Fibroblast of gingiva (primary cell): ENCODE results near the gene LRRC4C.
"Not testable (repeated sequence)": the region's sequence is repeated elsewhere in the genome, so short reads cannot be mapped to it uniquely, and the experiment has no call there.

Experiments used
- DNase-seq: peaks from one replicate; pipeline ENCODE4 v3.0.0-alpha.2; 2011; ENCODE audit warnings: low read depth

LRRC4C gene

GRCh38 chr11:40226654-40227053 is 1232.8 kb downstream of the LRRC4C start:
- no peak for DNase-seq

GRCh38 chr11:40223596-40224330 is 1235.7 kb downstream of the LRRC4C start:
- DNase-seq = no peak

DNA sequence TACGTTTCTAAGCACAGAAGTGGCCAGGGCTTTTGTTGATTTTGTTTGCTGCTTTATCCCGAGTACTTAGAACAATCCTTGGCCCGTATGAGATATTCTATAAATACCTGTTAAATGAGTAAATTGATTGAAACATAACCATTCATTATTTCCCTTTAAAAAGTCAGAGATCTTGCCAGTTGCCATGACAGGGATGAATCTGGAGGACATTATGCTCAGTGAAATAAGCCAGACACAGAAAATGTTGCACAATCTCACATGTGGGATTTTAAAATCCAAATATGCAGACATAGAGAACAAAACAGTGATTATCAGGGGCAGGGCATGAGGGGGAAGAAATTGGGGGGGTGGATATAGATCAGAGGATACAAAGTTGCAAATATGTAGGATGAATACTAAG is 1240.1 kb downstream of the LRRC4C start:
- DNase-seq = no peak

DNA sequence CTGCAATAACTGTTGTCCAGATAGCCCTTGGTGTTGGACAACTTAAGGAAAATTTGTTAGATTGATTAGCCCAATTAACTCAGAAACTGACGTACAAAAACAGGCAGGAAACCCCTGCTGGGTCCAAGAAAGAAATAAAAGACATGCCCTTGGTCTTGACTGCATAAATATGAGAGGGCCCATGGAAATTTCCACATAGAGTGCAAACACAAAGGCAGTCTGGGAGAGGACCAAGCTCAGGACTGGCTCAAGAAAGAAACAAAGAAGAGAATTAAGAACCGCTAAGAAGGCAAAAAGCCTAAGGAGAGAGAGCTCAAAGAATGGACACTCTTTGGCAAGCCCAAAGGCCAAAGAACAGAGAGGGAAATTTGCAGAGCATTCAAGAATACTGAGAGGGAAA is 1243.9 kb downstream of the LRRC4C start:
- no peak for DNase-seq

DNA sequence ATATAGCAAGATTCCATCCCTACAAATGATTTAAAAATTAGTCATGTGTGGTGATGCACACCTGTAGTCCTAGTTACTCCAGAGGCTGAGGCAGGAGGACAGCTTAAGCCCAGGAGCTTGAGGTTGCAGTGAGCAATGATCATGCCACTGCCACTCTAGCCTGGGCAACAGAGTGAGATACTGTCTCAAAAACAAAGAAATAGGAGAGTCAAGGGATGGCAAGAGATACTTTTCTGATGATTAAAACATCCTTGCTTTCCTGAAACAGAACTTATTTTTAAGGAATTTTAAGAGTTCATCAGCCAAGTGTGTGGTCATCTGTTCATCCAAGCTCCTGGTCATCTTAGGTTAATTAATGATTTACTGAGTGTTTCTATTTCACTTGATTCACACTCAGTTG is 1252.0 kb downstream of the LRRC4C start:
- DNase-seq = no peak

GRCh38 chr11:40204228-40204627 is 1255.2 kb downstream of the LRRC4C start:
- no peak for DNase-seq

GRCh38 chr11:40203606-40204005 is 1255.8 kb downstream of the LRRC4C start:
- no peak for DNase-seq

DNA sequence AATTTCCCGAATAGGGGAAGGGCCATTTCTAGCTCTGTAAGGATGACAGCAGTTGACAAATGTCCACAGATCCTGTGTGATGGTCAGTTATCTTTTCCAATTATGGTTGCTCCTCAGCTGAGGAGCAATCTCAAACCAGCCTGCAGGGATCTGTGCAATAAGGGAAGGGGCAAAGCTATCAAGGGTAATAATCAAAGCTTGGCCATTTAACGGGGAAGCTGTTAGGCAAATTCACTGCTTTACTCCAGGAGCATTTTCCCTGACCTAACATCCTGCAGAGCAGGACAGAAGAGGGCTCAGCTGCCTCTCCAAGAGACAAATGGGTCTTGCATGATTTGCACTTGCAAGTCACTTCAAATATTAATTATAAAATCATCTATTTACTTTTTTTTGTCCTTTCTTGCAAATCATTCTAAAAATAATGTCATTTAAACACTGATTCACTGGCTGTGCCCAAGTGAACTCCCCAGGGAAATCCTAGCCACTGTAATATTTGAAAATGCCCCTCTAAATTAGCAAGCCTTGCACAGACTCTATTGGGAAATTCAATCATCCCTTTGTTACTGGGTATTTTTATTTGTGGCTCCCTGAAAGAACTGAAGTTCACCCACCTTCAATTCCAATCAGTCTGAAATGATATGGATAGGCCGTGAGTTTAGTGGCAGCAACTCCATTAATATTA is 1256.7 kb downstream of the LRRC4C start:
- DNase-seq = no peak

DNA sequence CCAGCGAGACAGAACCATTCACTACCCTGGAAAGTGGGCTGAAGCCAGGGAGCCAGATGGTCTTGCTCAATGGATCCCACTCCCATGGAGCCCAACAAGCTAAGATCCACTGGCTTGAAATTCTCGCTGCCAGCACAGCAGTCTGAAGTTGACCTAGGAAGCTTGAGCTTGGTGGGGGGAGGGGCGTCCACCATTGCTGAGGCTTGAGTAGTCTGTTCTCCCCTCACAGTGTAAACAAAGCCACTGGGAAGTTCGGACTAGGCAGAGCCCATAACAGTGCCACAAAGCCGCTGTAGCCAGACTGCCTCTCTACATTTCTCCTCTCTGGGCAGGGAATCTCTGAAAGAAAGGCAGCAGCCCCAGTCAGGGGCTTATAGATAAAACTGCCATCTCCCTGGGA is 1266.9 kb downstream of the LRRC4C start:
- not testable (repeated sequence) for DNase-seq

DNA sequence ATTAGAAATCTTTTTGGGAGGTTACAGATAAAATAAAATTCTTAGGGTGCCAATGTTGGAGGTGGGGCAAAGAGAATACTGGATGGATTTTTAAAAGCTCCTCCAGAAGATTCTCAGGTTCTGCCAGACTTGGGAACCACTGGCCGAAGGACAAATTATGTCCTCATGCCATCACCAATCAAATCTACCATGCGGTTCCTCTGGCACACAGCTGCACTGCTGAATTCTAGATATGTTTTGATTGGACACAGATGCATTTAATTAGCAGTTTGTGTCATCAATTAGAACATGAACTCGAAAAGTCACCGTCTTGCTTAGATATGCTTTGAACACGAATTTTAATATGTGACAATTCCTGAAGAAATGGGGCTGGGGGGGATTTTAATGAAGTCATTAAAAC is 1269.2 kb downstream of the LRRC4C start:
- no peak for DNase-seq

GRCh38 chr11:40188848-40189247 is 1270.6 kb downstream of the LRRC4C start:
- DNase-seq = no peak

- no peak for DNase-seq
Observed at GRCh38 chr11:40187295-40187694, 1272.2 kb downstream of the LRRC4C start.

DNA sequence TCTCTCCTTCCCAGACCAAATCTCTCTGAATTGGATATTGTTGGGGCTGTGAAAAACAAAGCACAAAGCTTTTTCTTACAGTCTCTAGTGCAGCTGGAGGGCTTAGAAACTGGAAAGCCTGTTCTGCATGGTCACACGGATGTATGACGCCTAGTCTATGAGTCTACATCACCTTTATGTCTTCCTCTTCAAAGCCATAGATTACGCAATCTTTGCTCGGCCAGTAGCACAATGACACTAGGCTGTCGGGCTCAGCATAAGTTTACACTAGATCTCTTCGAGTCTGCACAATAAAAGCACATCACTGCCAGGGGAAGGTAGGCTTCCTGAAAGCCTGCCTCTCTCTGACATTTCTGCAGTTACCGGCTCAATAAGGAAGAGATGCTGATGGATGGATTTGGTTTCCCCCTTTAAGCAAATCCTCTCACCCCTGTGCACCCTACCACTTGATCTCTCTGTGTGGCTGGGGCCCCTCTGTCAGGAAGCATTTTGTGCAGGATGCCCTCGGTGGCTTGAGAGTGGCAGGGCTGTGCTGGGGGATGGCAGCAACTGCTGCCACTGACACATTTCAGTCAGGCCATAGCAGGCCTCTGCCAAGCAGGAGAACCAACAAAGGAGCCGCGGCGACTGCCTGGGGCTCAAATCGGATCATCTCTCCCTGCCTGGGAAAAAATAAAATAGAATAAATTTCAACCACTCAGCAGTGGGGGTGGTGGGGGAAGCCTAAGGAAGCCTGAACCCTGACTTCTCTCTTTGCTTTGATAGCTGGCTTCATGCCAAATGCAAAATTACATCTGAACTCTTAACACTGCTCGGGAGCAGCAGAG is 1272.8 kb downstream of the LRRC4C start:
- no peak for DNase-seq

GRCh38 chr11:40185793-40186192 is 1273.7 kb downstream of the LRRC4C start:
- no peak for DNase-seq

- DNase-seq = no peak
Observed at GRCh38 chr11:40183073-40184064, 1276.1 kb downstream of the LRRC4C start.

- DNase-seq = no peak
Observed at GRCh38 chr11:40179541-40179940, 1279.9 kb downstream of the LRRC4C start.

GRCh38 chr11:40178470-40178869 is 1281.0 kb downstream of the LRRC4C start:
- DNase-seq = no peak

DNA sequence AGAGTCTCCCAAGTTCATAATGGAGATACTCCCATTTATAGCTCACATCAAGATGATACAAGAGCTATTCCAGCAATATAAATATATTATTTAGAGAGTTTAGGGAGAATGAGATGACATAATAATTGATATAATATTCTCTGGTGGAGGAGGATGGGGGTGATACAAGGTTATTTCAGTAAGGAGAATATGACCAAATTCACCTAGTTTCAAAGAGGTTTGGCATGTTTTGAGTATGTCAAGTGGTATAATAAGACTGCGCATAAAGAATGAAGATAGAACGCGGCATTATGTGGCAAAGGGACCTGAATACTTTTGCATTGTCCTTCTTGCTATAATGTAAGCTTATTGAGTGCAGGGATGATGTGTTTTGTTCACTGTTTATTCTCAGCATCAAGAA is 1283.5 kb downstream of the LRRC4C start:
- DNase-seq = no peak

DNA sequence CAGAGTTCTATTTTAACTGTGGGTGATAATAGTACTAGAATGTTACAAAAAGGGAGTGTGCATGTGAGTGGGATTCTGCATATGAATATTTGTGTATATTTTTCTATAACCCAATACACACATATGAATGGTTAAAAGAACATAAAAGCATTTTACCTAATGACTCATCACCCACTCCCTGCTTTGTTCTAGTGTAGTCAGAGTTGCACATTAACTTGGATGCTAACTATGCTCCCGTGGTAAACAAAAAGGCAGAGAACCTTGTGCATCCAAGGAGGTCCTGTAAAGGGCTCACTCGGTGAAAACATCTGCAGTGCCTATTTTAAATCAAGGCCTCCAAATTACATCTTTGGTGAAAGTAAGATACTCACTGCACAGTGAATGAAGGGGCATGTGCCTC is 1289.4 kb downstream of the LRRC4C start:
- no peak for DNase-seq

GRCh38 chr11:40168414-40168813 is 1291.0 kb downstream of the LRRC4C start:
- no peak for DNase-seq

GRCh38 chr11:40167805-40168204 is 1291.6 kb downstream of the LRRC4C start:
- not testable (repeated sequence) for DNase-seq

GRCh38 chr11:40166892-40167291 is 1292.6 kb downstream of the LRRC4C start:
- DNase-seq = no peak
